ENCODE measurements around the gene TFR2.
"Not testable (repeated sequence)": the region's sequence is repeated elsewhere in the genome, so short reads cannot be mapped to it uniquely, and the experiment has no call there.

TFR2 gene

DNA sequence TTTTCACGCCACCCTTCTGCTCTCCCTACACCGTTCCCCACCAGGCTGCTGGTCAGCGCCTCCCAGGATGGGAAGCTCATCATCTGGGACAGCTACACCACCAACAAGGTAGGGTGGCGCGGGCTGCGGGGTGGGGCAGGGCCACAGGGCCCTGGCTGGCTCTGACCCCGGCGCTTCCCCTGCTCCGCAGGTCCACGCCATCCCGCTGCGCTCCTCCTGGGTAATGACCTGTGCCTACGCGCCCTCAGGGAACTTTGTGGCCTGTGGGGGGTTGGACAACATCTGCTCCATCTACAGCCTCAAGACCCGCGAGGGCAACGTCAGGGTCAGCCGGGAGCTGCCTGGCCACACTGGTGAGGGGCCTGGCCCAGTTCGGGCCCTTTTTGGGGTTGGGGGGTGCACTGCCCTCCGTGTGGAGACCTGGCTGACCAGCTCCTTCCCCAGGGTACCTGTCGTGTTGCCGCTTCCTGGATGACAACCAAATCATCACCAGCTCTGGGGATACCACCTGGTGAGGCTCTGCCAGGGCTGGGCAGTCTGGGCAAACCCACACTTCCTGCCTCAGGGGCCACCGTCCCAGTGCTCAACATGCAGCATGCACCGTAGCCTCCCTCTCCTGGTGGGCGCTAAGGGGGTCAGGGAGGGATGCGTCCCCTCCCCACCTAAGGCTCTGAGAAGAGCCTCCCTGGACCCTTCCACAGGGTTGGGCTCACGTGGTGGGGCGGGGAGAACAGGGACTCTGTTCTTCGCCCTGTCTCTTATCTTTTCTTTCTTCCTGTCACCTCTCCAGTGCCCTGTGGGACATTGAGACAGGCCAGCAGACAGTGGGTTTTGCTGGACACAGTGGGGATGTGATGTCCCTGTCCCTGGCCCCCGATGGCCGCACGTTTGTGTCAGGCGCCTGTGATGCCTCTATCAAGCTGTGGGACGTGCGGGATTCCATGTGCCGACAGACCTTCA lies 36.2 kb upstream of the TFR2 start:
- DNase-seq = no peak

DNA sequence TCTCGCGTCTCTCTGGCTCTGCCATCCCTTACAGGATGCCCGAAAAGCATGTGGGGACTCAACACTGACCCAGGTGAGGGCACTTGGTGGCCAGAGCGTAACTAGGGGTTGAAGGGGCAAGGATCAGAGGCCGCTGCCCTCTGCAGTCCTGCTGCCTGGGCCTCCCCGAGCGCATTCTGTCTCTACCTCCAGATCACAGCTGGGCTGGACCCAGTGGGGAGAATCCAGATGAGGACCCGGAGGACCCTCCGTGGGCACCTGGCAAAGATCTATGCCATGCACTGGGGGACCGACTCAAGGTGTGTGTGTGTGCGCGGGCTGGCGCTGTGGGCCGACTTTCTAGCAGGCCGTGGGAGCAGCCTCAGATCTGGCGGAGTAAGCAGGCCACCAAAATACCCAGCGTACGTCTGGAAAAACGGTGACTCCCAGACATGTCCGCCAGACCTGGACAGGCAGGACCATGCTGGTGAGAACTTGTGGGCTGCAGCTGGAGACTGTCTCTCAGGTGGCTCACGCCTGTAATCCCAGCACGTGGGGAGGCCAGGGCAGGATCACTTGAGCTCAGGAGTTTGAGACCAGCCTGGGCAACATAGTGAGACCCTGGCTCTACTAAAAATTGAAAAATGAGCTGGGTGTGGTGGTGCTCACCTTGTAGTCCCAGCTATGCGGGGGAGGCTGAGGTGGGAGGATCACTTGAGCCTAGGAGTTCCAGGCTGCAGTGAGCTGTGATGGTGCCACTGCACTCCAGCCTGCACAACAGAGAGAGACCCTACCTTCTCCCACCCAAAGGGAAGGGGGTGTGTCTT lies 35.4 kb upstream of the TFR2 start:
- no peak for DNase-seq

DNA sequence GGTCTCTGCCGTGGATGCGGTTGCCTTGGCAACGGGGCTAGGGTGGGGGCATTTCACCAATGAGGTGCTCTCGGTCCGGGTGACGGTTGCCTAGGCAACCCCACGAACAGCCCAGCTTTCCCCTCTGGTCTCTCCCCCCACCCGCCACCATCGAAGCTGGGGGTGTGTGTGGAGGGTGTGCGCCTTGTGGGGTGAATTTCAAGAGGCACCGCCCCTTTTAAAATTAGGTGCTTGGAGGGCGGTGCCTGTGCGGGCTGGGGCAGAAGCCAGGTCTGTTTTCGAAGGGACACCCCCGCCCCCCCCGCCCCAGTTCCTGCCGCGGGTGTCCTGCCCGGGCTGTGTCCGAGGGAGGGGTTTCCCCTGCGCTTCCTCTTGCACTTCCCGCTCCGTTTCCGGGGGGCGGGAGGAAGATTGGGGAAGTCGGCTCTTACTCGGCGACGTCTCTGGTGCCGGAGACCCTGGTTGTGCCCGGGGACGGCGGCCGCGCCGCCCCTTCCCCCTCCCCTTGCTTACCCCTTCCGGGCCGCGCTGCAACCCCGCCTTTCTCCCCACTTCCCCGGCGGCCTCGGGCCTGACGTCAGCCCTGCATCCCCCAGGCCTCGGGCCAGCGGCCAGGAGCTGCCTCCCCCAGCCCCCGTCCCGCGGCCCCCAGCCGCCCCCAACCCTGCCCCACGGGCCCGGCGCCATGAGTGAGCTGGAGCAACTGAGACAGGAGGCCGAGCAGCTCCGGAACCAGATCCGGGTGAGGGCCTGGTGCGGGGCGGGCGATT lies 34.4 kb upstream of the TFR2 start:
- DNase-seq = peak; percentile 24

DNA sequence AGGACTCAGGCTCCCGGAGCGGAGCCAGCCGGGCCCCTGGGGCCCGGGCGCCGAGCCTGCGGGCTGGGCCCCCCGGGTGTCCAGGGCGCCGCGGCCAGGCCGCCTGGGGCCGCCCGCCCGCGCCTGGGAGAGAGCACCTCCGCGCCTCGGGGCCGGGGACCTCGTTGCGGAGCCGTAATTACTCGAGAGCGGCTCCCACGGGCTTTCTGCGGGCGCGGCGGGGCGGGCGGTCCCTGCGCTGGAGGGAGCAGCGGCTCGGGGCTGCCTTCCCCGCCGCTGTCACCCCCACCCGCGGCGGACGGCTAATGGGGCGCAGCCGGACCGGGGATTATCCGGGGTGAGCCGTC lies 33.7 kb upstream of the TFR2 start:
- DNase-seq = no peak

DNA sequence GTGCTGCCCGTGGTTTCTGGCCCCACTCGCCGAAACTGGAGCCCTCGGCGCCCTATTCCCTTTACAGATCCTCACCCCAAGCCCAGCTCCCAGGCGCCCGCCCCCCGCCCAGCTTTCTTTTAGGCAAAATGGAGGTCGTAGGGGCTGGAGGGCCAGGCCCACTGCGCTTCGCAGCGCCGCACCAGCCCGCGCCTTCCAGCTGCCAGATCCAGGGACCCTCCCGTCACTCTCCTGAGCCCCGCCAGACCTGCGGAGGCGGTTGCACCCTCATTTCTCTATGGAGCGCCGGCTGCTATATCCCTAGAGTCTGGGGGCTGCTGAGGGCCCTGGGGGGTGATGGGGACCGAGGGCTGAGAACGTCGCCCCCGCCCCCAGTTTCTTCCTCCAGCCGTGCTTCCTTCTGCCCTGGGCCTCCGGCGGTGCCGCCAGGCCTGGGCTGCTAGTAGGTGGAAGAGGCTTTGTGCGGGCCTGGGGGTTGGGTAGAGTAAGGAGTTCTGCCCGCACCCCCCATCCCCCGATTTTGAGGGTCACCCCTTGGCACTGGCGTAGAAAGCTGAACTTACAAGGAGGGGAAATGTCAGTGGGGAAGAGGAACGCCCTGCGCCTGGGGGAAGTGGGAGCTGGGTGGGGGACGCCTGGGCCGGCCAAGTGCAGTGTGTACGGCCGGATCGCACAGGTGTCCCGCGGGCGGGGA lies 33.2 kb upstream of the TFR2 start:
- no peak for DNase-seq

DNA sequence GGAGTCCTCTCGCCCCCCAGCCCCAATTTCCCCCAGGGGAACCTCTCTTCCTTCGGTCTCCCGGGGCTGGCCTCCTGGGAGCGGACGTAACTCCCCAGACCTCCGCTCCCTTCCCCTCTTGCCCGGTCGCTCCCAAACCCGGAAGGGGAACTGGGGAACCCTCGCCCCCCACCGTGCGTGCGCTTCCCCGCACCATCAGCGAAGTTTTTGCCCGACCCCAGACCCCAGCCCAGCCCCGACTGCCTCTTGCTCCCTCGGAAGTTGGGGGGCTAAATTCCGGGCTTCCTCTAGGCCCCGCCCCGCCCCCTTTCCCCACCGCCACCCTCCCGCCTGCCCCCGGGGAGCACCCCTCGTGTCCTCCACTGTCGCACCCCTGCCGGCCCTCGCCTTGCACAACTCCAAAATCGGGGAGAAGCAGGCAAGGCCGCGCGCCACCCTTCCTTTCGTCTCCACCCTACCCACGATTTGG lies 32.6 kb upstream of the TFR2 start:
- no peak for DNase-seq

DNA sequence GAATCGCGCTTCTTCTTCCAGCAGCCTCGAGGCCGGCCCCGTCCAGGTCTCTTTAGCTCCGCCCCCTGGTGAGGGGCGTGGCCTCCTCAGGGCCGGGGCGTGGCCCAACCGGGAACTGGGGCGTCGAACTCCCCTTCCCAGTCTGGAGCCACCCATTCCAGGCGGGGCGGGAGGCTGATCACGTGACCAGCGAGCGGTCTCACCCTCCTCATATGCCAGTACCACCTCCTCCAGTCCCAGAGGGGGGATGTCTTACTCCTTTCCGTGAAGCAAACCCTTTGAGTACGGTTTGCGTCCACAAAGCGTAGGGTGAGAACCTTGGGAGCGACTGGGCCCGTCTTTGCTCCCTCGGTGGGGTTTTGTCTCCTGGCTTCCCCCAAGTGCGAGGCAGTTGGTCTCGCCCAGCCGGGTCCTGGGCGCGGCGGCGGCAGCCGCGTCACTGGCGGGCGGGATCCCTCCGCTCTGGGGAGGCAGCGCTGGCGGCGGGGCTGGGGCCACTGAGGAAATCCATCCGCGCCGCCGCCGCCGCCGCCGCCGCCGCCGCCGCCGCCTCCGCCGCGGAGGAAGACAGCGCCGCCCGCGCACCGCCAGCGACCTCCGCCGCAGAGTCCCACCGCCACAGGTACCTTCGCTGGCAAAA lies 32.1 kb upstream of the TFR2 start, which contains the start of gene GNB2:
GNB2 (plus strand) TSS at position 439 of the 640 bp plus-strand sequence. CDS start 2,526 bp downstream, outside the sequence.
- DNase-seq = peak; percentile 98

DNA sequence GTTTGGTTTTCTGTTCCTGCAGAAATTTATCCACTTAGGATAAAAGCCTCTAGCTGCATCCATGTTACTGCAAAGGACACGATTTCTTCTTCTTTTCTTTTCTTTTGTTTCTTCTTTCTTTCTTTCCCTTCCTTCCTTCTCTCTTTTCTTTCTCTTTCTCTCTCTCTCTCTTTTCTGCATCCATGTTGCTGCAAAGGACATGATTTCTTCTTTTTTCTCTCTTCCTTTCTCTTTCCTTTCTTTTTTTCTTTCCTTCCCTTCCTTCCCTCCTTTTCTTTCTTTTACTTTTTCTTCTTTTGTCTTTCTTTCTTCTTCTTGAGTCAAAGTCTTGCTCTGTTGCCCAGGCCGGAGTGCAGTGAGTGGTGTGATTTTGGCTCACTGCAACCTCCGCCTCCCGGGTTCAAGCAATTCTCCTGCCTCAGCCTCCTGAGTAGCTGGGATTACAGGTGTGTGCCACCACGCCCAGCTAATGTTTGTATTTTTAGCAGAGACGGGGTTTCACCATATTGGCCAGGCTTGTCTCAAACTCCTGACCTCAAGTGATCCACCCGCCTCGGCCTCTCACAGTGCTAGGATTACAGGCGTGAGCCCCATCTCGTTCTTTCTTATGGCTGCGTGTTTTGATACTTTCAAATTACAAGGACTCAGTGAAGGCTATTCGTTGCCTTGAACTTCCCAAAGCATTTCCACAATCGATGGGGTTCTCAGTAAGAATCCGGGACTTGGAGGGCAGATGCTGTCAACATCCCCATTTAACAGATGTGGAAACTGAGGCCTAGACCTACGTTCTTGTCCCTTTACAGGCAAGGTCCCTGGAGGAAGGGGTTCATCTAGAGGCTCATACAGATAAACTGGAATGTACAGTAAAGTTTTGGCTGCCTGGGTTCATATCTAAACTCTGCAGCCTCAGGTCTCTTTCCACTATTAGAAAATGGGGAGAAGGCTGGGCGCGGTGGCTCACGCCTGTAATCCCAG lies 30.3 kb upstream of the TFR2 start:
- DNase-seq = no peak

DNA sequence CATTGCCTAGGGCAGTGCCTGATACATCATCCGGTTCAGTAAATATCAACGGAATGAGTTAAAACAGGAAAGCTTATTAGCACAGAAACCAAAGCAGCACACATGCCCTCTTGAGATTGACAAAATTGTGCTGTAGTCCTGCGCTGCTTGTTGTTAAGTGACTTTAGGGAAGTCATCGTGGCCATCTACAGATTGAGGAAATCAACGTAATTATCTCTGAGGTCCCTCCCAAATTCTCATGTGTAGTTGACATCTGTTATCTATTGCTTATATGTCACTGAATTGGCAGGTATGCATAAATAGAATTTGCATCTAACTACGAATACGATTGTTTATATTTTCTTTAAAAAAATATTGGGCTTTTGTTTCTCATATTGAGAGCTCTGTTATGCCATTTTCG lies 28.7 kb upstream of the TFR2 start:
- no peak for DNase-seq

DNA sequence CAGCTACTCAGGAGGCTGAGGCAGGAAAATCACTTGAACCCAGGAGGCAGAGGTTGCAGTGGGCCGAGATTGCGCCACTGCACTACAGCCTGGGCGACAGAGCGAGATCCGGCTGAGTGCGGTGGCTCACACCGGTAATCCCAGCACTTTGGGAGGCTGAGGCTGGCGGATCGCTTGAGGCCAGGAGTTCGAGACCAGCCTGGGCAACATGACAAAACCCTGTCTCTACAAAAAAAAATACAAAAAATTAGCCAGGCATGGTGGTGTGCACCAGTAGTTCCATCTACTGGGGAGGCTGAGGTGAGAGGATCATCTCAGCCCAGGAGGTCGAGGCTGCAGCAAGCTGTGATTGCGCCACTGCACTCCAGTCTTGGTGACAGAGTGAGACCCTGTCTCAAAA lies 27.8 kb upstream of the TFR2 start:
- not testable (repeated sequence) for DNase-seq

DNA sequence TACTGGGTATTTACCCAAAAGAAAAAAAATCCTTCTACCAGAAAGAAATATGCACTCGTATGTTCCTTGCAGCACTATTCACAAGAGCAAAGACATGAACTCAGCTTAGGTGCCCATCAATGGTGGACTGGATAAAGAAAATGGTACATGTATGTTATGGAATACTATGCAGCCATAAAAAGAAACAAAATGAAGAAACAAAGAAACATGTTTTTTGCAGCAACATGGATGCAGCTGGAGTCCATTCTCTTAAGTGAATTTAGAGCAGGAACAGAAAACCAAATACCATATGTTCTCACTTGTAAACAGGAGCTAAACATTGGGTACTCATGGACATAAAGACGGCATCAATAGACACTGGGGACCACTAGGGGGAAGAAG lies 26.7 kb upstream of the TFR2 start:
- no peak for DNase-seq

DNA sequence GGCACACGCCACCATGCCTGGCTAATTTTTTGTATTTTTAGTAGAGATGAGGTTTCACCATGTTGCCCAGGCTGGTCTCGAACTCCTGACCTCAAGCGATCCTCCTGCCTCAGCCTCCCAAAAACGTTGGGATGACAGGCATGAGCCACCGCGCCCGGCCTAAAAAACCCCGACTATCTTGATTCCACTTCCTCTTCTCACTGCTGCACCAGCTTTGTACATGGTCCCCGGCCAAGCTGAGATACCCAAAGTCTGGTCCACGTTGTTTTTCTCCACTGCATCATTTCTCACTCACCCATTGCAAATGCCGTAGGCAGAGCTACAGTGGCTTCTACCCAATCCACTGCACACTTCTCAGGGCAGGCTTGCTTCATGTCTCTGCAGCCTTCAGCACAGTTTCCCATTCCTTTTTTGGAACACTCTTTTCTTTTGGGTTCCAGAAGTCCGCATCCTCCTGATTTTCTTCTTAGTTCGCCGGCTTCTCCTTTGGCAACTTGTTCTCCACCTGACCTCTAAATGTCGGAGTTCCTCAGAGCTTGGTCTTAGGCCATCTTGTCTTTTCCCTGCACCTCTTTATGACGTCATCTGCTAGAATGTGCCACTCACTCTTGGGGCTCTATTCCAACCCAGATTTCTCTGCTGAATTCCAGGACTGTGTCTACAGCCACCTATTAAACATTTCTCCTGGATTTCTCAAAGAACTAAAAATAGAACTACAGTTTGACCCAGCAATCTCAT lies 26.1 kb upstream of the TFR2 start:
- DNase-seq = no peak

DNA sequence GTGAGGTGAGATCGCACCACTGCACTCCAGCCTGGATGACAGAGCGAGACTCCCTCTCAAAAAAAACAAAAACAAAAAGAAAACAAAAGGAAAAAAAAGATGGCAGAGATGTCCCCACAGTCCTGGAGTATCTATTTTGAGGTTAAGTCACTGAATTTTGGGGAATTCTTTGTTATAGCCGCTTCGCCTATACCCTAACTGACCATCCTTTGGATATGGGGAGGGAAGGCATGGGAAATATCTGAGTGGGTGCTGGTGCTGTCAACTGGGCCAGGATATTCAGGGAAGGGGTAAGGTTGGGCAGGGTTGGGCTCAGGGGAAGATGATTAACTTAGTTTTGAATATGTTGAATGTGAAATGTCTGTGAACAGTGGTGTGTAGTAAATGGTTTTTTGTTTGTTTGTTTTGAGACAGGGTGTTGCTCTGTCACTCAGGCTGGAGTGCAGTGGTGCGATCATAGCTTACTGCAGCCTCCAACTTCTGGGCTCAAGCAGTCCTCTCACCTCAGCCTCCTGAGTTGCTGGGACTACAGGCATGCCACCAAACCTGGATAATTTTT lies 23.9 kb upstream of the TFR2 start:
- DNase-seq = no peak

DNA sequence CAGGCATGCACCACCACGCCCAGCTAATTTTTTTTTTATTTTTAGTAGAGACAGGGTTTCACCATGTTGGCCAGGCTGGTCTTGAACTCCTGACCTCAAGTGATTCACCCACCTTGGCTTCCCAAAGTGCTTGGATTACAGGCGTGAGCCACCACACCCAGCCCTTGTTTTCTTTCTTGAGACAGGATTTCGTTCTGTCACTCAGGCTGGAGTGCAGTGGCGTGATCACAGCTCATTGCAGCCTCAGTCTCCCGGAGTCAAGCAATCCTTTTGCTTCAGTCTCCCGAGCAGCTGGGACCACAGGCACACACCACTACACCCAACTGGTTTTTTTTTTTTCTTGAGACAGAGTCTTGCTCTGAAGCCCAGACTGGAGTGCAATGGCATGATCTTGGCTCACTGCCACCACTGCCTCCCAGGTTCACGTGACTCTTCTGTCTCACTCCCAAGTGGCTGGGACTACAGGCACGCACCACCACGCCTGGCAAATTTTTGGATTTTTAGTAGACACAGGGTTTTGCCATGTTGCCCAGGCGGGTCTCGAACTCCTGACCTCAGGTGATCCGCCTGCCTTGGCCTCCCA lies 20.9 kb upstream of the TFR2 start:
- not testable (repeated sequence) for DNase-seq

DNA sequence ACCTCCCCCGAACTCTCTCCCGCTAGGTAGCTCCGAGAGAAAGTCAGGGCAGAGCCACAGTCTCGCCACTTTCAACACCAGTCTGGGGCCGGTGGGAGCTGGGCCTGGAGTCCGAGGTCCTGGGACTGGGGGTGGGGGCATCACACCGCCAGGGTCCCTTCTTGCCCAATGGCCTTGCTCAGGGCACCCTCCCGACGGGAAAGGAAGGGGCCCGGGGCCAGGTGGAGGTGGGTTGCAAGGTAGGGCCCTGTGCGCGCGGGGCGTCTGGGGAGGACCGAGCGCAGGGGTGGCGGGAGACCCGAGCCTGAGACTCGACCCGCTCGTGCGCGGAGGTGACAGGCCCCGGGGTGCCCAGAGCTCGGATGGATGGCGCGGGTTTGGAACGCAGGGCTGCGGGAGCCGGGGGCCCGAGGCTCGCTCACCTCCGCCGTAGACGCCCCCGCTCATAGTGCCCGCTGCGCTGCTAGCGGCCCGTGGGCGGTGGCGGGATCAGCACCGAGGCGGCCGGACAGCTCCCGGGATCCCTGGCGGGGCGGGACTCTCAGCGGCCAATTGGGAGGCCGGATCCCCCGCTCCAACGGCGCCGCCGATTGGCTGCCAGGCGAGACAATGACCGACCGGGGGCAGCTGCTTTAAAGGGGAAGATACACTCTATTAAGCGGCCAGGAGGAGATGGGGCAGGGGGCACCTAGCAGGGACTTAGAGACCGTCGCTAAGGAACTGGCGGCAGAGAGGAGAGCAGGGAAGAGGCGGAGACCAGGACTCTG lies 14.7 kb upstream of the TFR2 start, which contains the start of gene ACTL6B:
ACTL6B (minus strand) TSS at position 541 of the 767 bp plus-strand sequence; CDS start at position 447, 94 bp downstream.
- DNase-seq = peak; percentile 75

DNA sequence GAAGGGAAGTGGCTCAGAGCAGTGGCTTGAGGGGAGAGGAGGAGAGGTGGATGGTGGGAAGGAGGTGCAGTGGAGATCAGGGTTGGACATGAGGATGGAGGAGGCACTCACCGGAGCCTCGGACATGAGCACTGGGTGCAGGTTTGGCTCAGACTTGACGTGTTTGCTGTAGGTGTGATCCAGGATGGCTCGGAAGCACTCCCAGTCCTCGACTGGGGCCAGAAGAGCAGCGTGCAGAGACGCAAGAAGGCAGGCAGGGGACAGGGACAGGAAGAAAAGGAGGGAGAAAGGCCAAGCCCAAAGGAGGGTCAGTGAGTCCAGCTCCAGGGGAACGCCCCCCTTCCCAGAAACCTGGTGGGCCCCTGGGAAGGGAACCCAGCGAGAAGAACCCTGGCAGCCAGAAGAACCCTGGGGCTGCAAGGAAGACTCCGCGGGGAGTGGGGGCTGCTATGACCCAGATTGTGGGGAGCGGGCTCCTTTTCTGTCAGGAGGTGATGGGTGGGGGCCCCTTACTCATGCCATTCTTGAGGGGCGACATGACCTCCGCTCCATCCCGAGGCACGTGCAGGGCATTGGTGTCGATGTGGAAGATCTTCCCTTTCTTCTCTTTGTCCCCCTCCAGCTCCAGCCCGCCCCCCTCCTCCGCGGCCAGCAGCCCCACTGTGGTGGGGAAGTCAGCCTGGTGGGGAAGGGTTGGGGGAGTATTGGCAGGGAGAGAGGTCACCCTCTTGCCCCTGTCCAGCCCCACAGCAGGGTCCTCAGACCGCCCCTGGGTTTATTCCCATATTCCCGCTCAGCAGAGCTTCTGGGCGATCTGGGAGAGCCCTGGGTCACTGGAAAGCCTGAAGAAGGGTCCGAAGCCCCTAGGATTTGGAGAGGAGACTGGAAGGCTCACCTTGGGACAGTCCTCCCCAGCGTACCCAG lies 13.8 kb upstream of the TFR2 start:
- DNase-seq = no peak
